GM23338 (cell line): Measurements from ENCODE around the gene IZUMO4. TPM values are rescaled to one million over a fixed set of nuclear protein-coding genes. Genes with fewer than 3 reads are reported as not detected.

Experiments
- ATAC-seq: fragments of 200-7000 bp; cut with Tn5 transposase; 3 replicates; pipeline ENCODE4 v1.9.1; 2020
- DNase-seq: peaks from one replicate; pipeline ENCODE4 v3.0.0-alpha.2; 2015; ENCODE audit warnings: low spot score
- H2AFZ ChIP-seq: fragments of 200-600 bp; sonication (generic); 2 replicates; pipeline ENCODE4 v1.8.0; 2016; ENCODE audit warnings: antibody characterized with exemption, mild to moderate bottlenecking, moderate library complexity
- H3F3A ChIP-seq: fragments of 200-600 bp; sonication (generic); replicated peaks from 2 replicates; pipeline ENCODE4 v1.8.0; 2017; ENCODE audit warnings: antibody characterized with exemption, mixed run types, low read depth
- H3K27ac ChIP-seq: fragments of 200-600 bp; sonication (generic); 2 replicates; pipeline ENCODE4 v1.6.1; 2016; ENCODE audit warnings: low read depth
- H3K27me3 ChIP-seq: fragments of 200-600 bp; sonication (generic); 2 replicates; pipeline ENCODE4 v1.8.0; 2016; ENCODE audit warnings: mild to moderate bottlenecking, mixed run types, moderate library complexity; ENCODE audit not compliant: insufficient read depth
- H3K36me3 ChIP-seq: fragments of 200-600 bp; sonication (generic); 2 replicates; pipeline ENCODE4 v1.8.0; 2016; ENCODE audit warnings: mild to moderate bottlenecking; ENCODE audit not compliant: insufficient read depth
- H3K4me1 ChIP-seq: fragments of 200-600 bp; sonication (generic); 2 replicates; pipeline ENCODE4 v1.8.0; 2016; ENCODE audit warnings: mild to moderate bottlenecking, moderate library complexity; ENCODE audit not compliant: insufficient read depth
- H3K4me2 ChIP-seq: fragments of 200-600 bp; sonication (generic); 2 replicates; pipeline ENCODE4 v1.7.1; 2017; ENCODE audit warnings: mixed run types
- H3K4me3 ChIP-seq: fragments of 200-600 bp; sonication (generic); 2 replicates; pipeline ENCODE4 v1.6.1; 2016; ENCODE audit warnings: mixed run types
- H3K79me2 ChIP-seq: fragments of 200-600 bp; sonication (generic); replicated peaks from 2 replicates; pipeline ENCODE4 v1.8.0; 2017; ENCODE audit warnings: mild to moderate bottlenecking; ENCODE audit not compliant: insufficient read depth
- H3K9me2 ChIP-seq: fragments of 200-600 bp; sonication (generic); 2 replicates; pipeline ENCODE4 v1.8.0; 2017; ENCODE audit not compliant: insufficient read depth
- H4K20me1 ChIP-seq: fragments of 200-600 bp; sonication (generic); replicated peaks from 2 replicates; pipeline ENCODE4 v1.8.0; 2017; ENCODE audit warnings: mild to moderate bottlenecking; ENCODE audit not compliant: insufficient read depth
- H3K27ac Mint-ChIP-seq: 2 replicates; pipeline ENCODE4 v1.8.0; 2020; ENCODE audit warnings: inconsistent platforms, mild to moderate bottlenecking, moderate library complexity, mixed read lengths
- H3K27me3 Mint-ChIP-seq: 3 replicates; pipeline ENCODE4 v1.8.0; 2022; ENCODE audit warnings: low read depth, mild to moderate bottlenecking, moderate library complexity, mixed read lengths, inconsistent platforms; ENCODE audit not compliant: insufficient read depth, poor library complexity
- H3K36me3 Mint-ChIP-seq: 3 replicates; pipeline ENCODE4 v1.8.0; 2021; ENCODE audit warnings: low read depth, mild to moderate bottlenecking, inconsistent platforms, moderate library complexity, mixed read lengths
- H3K4me1 Mint-ChIP-seq: 3 replicates; pipeline ENCODE4 v1.8.0; 2020; ENCODE audit warnings: mild to moderate bottlenecking, inconsistent platforms, mixed read lengths
- H3K4me3 Mint-ChIP-seq: 3 replicates; pipeline ENCODE4 v1.8.0; 2021; ENCODE audit warnings: moderate library complexity, mild to moderate bottlenecking, inconsistent platforms, mixed read lengths
- H3K9me3 Mint-ChIP-seq: 3 replicates; pipeline ENCODE4 v1.8.0; 2020; ENCODE audit warnings: moderate library complexity, mild to moderate bottlenecking, inconsistent platforms, mixed read lengths
- CREB1 ChIP-seq: fragments of 250-450 bp; sonication (Bioruptor Pico); IDR thresholded peaks from 2 replicates; pipeline ENCODE4 v1.5.0; 2020; ENCODE audit warnings: low read depth, mild to moderate bottlenecking, moderate library complexity
- ETS1 ChIP-seq: IDR thresholded peaks from 2 replicates; pipeline ENCODE4 v1.6.1; 2016; ENCODE audit warnings: antibody characterized with exemption
- EZH2 ChIP-seq: fragments of 200-600 bp; sonication (generic); IDR thresholded peaks from one replicate; pipeline ENCODE4 v1.8.0; 2017; ENCODE audit warnings: antibody characterized with exemption, mild to moderate bottlenecking, low read depth; ENCODE audit not compliant: unreplicated experiment
- EZH2phosphoT487 ChIP-seq: fragments of 200-600 bp; sonication (generic); IDR thresholded peaks from one replicate; pipeline ENCODE4 v1.8.1; 2018; ENCODE audit warnings: antibody characterized with exemption; ENCODE audit not compliant: unreplicated experiment
- JUNB ChIP-seq: IDR thresholded peaks from one replicate; pipeline ENCODE4 v1.6.1; 2016; ENCODE audit warnings: antibody characterized with exemption; ENCODE audit not compliant: unreplicated experiment
- NANOG ChIP-seq: IDR thresholded peaks from 2 replicates; pipeline ENCODE4 v1.6.1; 2016; ENCODE audit warnings: antibody characterized with exemption, borderline replicate concordance
- POLR2AphosphoS5 ChIP-seq: IDR thresholded peaks from 2 replicates; pipeline ENCODE4 v1.6.1; 2016; ENCODE audit warnings: antibody characterized with exemption, low read depth
- STAT1 ChIP-seq: IDR thresholded peaks from one replicate; pipeline ENCODE4 v1.6.1; 2016; ENCODE audit warnings: antibody characterized with exemption; ENCODE audit not compliant: unreplicated experiment
- ZNF114 ChIP-seq: fragments of 250-450 bp; sonication (Bioruptor Pico); IDR thresholded peaks from 2 replicates; pipeline ENCODE4 v1.5.0; 2020; ENCODE audit warnings: mild to moderate bottlenecking, moderate library complexity
- ZNF331 ChIP-seq: fragments of 250-450 bp; sonication (Bioruptor Pico); IDR thresholded peaks from 2 replicates; pipeline ENCODE4 v1.5.0; 2020; ENCODE audit warnings: low read depth, mild to moderate bottlenecking, moderate library complexity
- polyA plus RNA-seq: library from polyadenylated mRNA; unstranded; fragments of >200 nt; fragmentation: Nextera tagmentation; extraction: Ambion mirVana; gene quantifications from 2 replicates; pipeline ENCODE4 v1.2.1, GENCODE V29; 2016
- total RNA-seq: library from RNA; depleted of rRNA; stranded (reverse); fragments of >200 nt; shearing (Covaris generic); gene quantifications from 2 replicates; pipeline ENCODE4 v1.2.3, GENCODE V29; 2014

The IZUMO4 gene
- total and polyA plus RNA-seq, 2 experiments from 2014 or later, result 0.57 to 2.2 TPM

- no peaks in the 10 kb centered on the region for H3K4me1 Mint-ChIP-seq
- H3K27me3 ChIP-seq, result no peaks in the 10 kb centered on the region
- H3K27me3 Mint-ChIP-seq, result peaks cover 10% of the 10 kb centered on the region
- H3K4me3 ChIP-seq, result no peak overlapping the region
- H3K4me1 ChIP-seq, result no peaks in the 10 kb centered on the region
- no peak overlapping the region for H3K27ac Mint-ChIP-seq
- H3K9me3 Mint-ChIP-seq, result no peaks in the 10 kb centered on the region
- H3K9me2 ChIP-seq, result no peaks in the 10 kb centered on the region
- no peak overlapping the region for H3K27ac ChIP-seq
- ATAC-seq (no peak), DNase-seq (no peak)
- no peaks in the 10 kb centered on the region for H3K79me2 ChIP-seq
- no peaks in the 10 kb centered on the region for H3F3A ChIP-seq
- H2AFZ ChIP-seq, result no peak overlapping the region
- peaks cover 2% of the 10 kb centered on the region; the same call in 2 of the 3 replicates for H3K36me3 Mint-ChIP-seq
- no peaks in the 10 kb centered on the region for H4K20me1 ChIP-seq
- H3K4me2 ChIP-seq, result no peak overlapping the region
- no peak overlapping the region for H3K4me3 Mint-ChIP-seq
- no peak for TF ChIP-seq EZH2
- no peak for TF ChIP-seq ETS1
- no peak for TF ChIP-seq ZNF331 (CRISPR knock-in tag)
- TF ChIP-seq EZH2phosphoT487, result no peak
- no peak for TF ChIP-seq NANOG
- no peak for TF ChIP-seq ZNF114
- no peak for TF ChIP-seq JUNB
- no peaks in the 10 kb centered on the region; the same call in 1 of the 2 replicates for H3K36me3 ChIP-seq
These were observed 19.3 kb upstream of the IZUMO4 start for GRCh38 chr19:2077398-2077797.

GRCh38 chr19:2077833-2078619, 18.7 kb upstream of the IZUMO4 start:
- Histone ChIP-seq H3K4me2 (no peak overlapping the region), H3F3A (no peaks in the 10 kb centered on the region), H2AFZ (no peak overlapping the region), H3K4me3 (no peak overlapping the region), H3K9me2 (no peaks in the 10 kb centered on the region), H3K79me2 (no peaks in the 10 kb centered on the region), H3K27me3 (no peaks in the 10 kb centered on the region), H4K20me1 (no peaks in the 10 kb centered on the region), H3K4me1 (no peaks in the 10 kb centered on the region), H3K27ac (no peak overlapping the region), H3K36me3 (no peaks in the 10 kb centered on the region; the same call in 1 of the 2 replicates)
- H3K4me1 Mint-ChIP-seq, result no peaks in the 10 kb centered on the region
- DNase-seq (no peak), ATAC-seq (no peak)
- H3K27me3 Mint-ChIP-seq, result peaks cover 8% of the 10 kb centered on the region
- no peaks in the 10 kb centered on the region for H3K9me3 Mint-ChIP-seq
- H3K4me3 Mint-ChIP-seq, result no peak overlapping the region
- TF ChIP-seq STAT1 (no peak), POLR2AphosphoS5 (no peak), ETS1 (no peak), NANOG (no peak), ZNF331 (CRISPR knock-in tag) (no peak), CREB1 (CRISPR knock-in tag) (no peak)
- H3K36me3 Mint-ChIP-seq, result no peaks in the 10 kb centered on the region
- no peak overlapping the region for H3K27ac Mint-ChIP-seq
